Fibroblast of lung (primary cell): ENCODE measurements around the gene MS4A14.

Experiments
- CTCF ChIP-seq, 2 donors: IDR thresholded peaks in 1 of 2; conservative IDR thresholded peaks in 1 of 2; 1 replicate in 1 of 2; 2 replicates in 1 of 2; pipeline ENCODE4 v1.5.1; 2011 to 2012; ENCODE audit warnings: low read length in 2 of 2, control low read depth in 1 of 2, inconsistent platforms in 1 of 2, low read depth in 1 of 2, mild to moderate bottlenecking in 1 of 2
- EZH2 ChIP-seq: IDR thresholded peaks from 2 replicates; pipeline ENCODE4 v1.5.1; 2012; ENCODE audit warnings: low read length, control low read depth, mild to moderate bottlenecking; ENCODE audit errors: missing control alignments

GRCh38 chr11:60447070-60447469 is 50.8 kb downstream of the MS4A14 start:
- TF ChIP-seq CTCF (conservative IDR thresholded peaks at IDR 0.05 in 1 of 2, IDR thresholded peaks at IDR 0.05 in 1 of 2; ENCODE audit: low read depth in 1 of 2, low read length in 2 of 2) (no peak), EZH2 (no peak)
